ENCODE data around the gene BRIP1. TPM values are rescaled to one million over a fixed set of nuclear protein-coding genes. Genes with fewer than 3 reads are reported as not detected.

BRIP1 gene
- total RNA-seq, 1 experiment from 2014 or later: 20.2 TPM

DNA sequence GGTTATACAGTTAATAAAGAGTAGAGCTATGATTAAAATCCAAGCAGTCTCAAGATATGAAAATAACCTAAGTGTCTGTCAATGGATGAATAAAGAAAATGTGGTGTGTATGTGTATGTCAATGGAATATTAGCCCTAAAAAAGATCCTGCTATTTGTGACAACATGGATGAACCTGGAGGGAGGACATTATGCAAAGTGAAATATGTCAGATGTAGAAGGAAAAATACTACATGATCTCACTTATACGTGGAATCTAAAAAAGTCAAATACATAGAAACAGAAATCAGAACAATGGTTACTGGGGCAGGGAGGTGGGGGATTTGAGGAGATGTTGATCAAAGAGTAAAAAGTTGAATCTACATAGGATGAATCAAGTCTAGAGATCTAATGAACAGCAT is 20.4 kb downstream of the BRIP1 start:
- Histone ChIP-seq H2AK5ac (ENCODE audit: insufficient read length, low read length) (no peak overlapping the region), H3K79me2 (ENCODE audit: insufficient read depth, low read length) (no peaks in the 10 kb centered on the region), H3K56ac (ENCODE audit: insufficient read length, low read depth, low read length) (no peak overlapping the region), H2BK20ac (ENCODE audit: low read depth, low read length, poor library complexity, severe bottlenecking) (no peak overlapping the region), H3K4me1 (ENCODE audit: insufficient read depth, low read length) (no peaks in the 10 kb centered on the region), H4K91ac (ENCODE audit: insufficient read length, low read depth, low read length) (no peak overlapping the region), H3K4ac (ENCODE audit: low read depth, low read length) (no peak overlapping the region), H2BK120ac (ENCODE audit: low read depth, low read length, poor library complexity, severe bottlenecking) (no peak overlapping the region), H3K14ac (ENCODE audit: insufficient read depth, low read length) (no peak overlapping the region), H3K23me2 (ENCODE audit: insufficient read length, low read depth, low read length, poor library complexity, severe bottlenecking) (no peaks in the 10 kb centered on the region), H3K27me3 (ENCODE audit: insufficient read depth, low read length) (no peaks in the 10 kb centered on the region), H3K9ac (ENCODE audit: extremely low read depth, insufficient read length, low read length) (no peak overlapping the region), H3K79me1 (ENCODE audit: insufficient read depth, low read depth, low read length, poor library complexity, severe bottlenecking) (no peaks in the 10 kb centered on the region), H4K5ac (ENCODE audit: insufficient read length, low read depth, low read length) (no peak overlapping the region), H2AFZ (ENCODE audit: low read length) (no peak overlapping the region), H3K9me3 (ENCODE audit: control insufficient read depth, low read depth, low read length) (no peaks in the 10 kb centered on the region), H2BK15ac (ENCODE audit: low read depth, low read length) (no peak overlapping the region), H3K23ac (ENCODE audit: insufficient read length, low read depth, low read length) (no peak overlapping the region), H3K27ac (ENCODE audit: insufficient read length, low read depth, low read length) (no peak overlapping the region), H4K8ac (replicated peaks; ENCODE audit: insufficient read length, low read depth, low read length) (no peak overlapping the region), H4K20me1 (ENCODE audit: control insufficient read depth, insufficient read depth, insufficient read length) (no peaks in the 10 kb centered on the region), H2BK12ac (ENCODE audit: insufficient read length, low read depth, low read length) (no peak overlapping the region), H2BK5ac (ENCODE audit: insufficient read length, low read length) (no peak overlapping the region), H3K4me2 (ENCODE audit: insufficient read depth, insufficient read length, low read length) (no peak overlapping the region), H3K18ac (ENCODE audit: insufficient read length, low read depth, low read length) (no peak overlapping the region), H3T11ph (ENCODE audit: low read length) (no peak overlapping the region)
- TF ChIP-seq, protein P1, sequence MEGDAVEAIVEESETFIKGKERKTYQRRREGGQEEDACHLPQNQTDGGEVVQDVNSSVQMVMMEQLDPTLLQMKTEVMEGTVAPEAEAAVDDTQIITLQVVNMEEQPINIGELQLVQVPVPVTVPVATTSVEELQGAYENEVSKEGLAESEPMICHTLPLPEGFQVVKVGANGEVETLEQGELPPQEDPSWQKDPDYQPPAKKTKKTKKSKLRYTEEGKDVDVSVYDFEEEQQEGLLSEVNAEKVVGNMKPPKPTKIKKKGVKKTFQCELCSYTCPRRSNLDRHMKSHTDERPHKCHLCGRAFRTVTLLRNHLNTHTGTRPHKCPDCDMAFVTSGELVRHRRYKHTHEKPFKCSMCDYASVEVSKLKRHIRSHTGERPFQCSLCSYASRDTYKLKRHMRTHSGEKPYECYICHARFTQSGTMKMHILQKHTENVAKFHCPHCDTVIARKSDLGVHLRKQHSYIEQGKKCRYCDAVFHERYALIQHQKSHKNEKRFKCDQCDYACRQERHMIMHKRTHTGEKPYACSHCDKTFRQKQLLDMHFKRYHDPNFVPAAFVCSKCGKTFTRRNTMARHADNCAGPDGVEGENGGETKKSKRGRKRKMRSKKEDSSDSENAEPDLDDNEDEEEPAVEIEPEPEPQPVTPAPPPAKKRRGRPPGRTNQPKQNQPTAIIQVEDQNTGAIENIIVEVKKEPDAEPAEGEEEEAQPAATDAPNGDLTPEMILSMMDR (conservative IDR thresholded peaks at IDR 0.05): no peak
- no peaks in the 10 kb centered on the region for H3K27me3 Mint-ChIP-seq (ENCODE audit: low read depth)
- WGBS (ENCODE audit: extremely low coverage, insufficient read length, low lambda C conversion rate): no CpG with 5 or more reads among the region's 1 CpG
- H3K4me3 Mint-ChIP-seq: no peak overlapping the region
- no peak overlapping the region for H3K27ac Mint-ChIP-seq
- no peaks in the 10 kb centered on the region for H3K4me1 Mint-ChIP-seq
- no peaks in the 10 kb centered on the region for H3K9me3 Mint-ChIP-seq
- H3K36me3 Mint-ChIP-seq (ENCODE audit: insufficient read depth in 1 of 3, low read depth in 3 of 3): peaks cover 29 to 55% (median 51%) of the 10 kb centered on the region in 3 experiments
- DNase-seq: no peak
